NCI-H526 treated with DMSO at 0.1 percent for 48 hours (cell line): ENCODE data around the gene C2CD4C.
"Not testable (repeated sequence)": the region's sequence is repeated elsewhere in the genome, so short reads cannot be mapped to it uniquely, and the experiment has no call there.

Experiments used
- DNase-seq: peaks from one replicate; lab custom pipeline; 2025; lab: John Stamatoyannopoulos, UW

The C2CD4C gene

GRCh38 chr19:381901-382300 is 27.0 kb downstream of the C2CD4C start:
- DNase-seq = not testable (repeated sequence)

GRCh38 chr19:380618-381219 is 28.2 kb downstream of the C2CD4C start:
- DNase-seq = not testable (repeated sequence)

- no peak for DNase-seq
Observed at GRCh38 chr19:379796-380195, 29.2 kb downstream of the C2CD4C start.

GRCh38 chr19:378706-379105 is 30.2 kb downstream of the C2CD4C start:
- no peak for DNase-seq

GRCh38 chr19:377801-378581 is 31.0 kb downstream of the C2CD4C start:
- peak; percentile 32 for DNase-seq

- no peak for DNase-seq
Observed at GRCh38 chr19:376111-376470, 32.9 kb downstream of the C2CD4C start.

GRCh38 chr19:375395-376110 is 33.4 kb downstream of the C2CD4C start:
- no peak for DNase-seq

- DNase-seq = no peak
Observed at GRCh38 chr19:374886-375235, 34.1 kb downstream of the C2CD4C start.

- no peak for DNase-seq
Observed at GRCh38 chr19:374183-374885, 34.6 kb downstream of the C2CD4C start.

GRCh38 chr19:373391-374182 is 35.4 kb downstream of the C2CD4C start:
- no peak for DNase-seq

GRCh38 chr19:372306-372890 is 36.5 kb downstream of the C2CD4C start:
- DNase-seq = no peak

GRCh38 chr19:371501-372168 is 37.3 kb downstream of the C2CD4C start:
- no peak for DNase-seq

GRCh38 chr19:370641-371330 is 38.2 kb downstream of the C2CD4C start:
- DNase-seq = no peak

- no peak for DNase-seq
Observed at GRCh38 chr19:369876-370275, 39.1 kb downstream of the C2CD4C start.

- DNase-seq = no peak
Observed at GRCh38 chr19:369256-369655, 39.7 kb downstream of the C2CD4C start.

GRCh38 chr19:368630-369024 is 40.3 kb downstream of the C2CD4C start:
- DNase-seq = no peak

GRCh38 chr19:367963-368629 is 40.9 kb downstream of the C2CD4C start:
- DNase-seq = no peak

- DNase-seq = no peak
Observed at GRCh38 chr19:367561-367960, 41.4 kb downstream of the C2CD4C start.

- no peak for DNase-seq
Observed at GRCh38 chr19:366951-367350, 42.0 kb downstream of the C2CD4C start.
